GM23338 (cell line): ENCODE measurements around the gene SLC18B1. TPM values are rescaled to one million over a fixed set of nuclear protein-coding genes. Genes with fewer than 3 reads are reported as not detected.

ENCODE experiments used
- CREB1 ChIP-seq: fragments of 250-450 bp; sonication (Bioruptor Pico); IDR thresholded peaks from 2 replicates; pipeline ENCODE4 v1.5.0; 2020; ENCODE audit warnings: low read depth, mild to moderate bottlenecking, moderate library complexity
- EZH2 ChIP-seq: fragments of 200-600 bp; sonication (generic); IDR thresholded peaks from one replicate; pipeline ENCODE4 v1.8.0; 2017; ENCODE audit warnings: antibody characterized with exemption, mild to moderate bottlenecking, low read depth; ENCODE audit not compliant: unreplicated experiment
- EZH2phosphoT487 ChIP-seq: fragments of 200-600 bp; sonication (generic); IDR thresholded peaks from one replicate; pipeline ENCODE4 v1.8.1; 2018; ENCODE audit warnings: antibody characterized with exemption; ENCODE audit not compliant: unreplicated experiment
- JUNB ChIP-seq: IDR thresholded peaks from one replicate; pipeline ENCODE4 v1.6.1; 2016; ENCODE audit warnings: antibody characterized with exemption; ENCODE audit not compliant: unreplicated experiment
- POLR2AphosphoS5 ChIP-seq: IDR thresholded peaks from 2 replicates; pipeline ENCODE4 v1.6.1; 2016; ENCODE audit warnings: antibody characterized with exemption, low read depth
- ZNF114 ChIP-seq: fragments of 250-450 bp; sonication (Bioruptor Pico); IDR thresholded peaks from 2 replicates; pipeline ENCODE4 v1.5.0; 2020; ENCODE audit warnings: mild to moderate bottlenecking, moderate library complexity
- polyA plus RNA-seq: library from polyadenylated mRNA; unstranded; fragments of >200 nt; fragmentation: Nextera tagmentation; extraction: Ambion mirVana; gene quantifications from 2 replicates; pipeline ENCODE4 v1.2.1, GENCODE V29; 2016
- total RNA-seq: library from RNA; depleted of rRNA; stranded (reverse); fragments of >200 nt; shearing (Covaris generic); gene quantifications from 2 replicates; pipeline ENCODE4 v1.2.3, GENCODE V29; 2014
- TF ChIP-seq, protein P1 (sequence below): fragments of 250-450 bp; sonication (Bioruptor Pico); IDR thresholded peaks from 2 replicates; pipeline ENCODE4 v1.5.0; 2020; ENCODE audit warnings: mild to moderate bottlenecking, moderate library complexity
- TF ChIP-seq, protein P2 (sequence below), 2 experiments: fragments of 200-600 bp in 1 of 2; sonication (generic) in 1 of 2; conservative IDR thresholded peaks; 2 replicates each; pipeline versions ENCODE4 v1.5.1 to v1.6.1; 2016 to 2017; ENCODE audit warnings: antibody characterized with exemption in 2 of 2, low read depth in 2 of 2, mild to moderate bottlenecking in 2 of 2, moderate library complexity in 1 of 2
- TF ChIP-seq, protein P3 (sequence below): IDR thresholded peaks from 2 replicates; pipeline ENCODE4 v1.6.1; 2016; ENCODE audit warnings: antibody characterized with exemption

Gene SLC18B1
- total and polyA plus RNA-seq, 2 experiments from 2014 or later = 26.4 to 37.4 TPM

DNA sequence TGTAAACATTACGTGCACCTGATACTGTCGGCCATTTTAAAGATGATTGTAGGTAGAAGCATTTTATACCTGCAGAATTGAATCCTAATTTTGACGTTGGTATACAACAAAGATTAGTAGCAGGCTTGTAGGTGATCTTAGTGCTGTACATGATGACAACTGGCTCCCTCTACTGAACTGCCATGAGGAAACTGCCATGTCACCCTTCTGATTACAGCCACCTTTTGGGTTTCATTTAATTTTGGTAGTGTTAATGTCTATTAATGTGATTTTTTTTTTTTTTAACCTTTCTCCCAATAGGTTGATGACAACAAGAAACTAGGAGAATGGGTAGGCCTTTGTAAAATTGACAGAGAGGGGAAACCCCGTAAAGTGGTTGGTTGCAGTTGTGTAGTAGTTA, 18.2 kb upstream of the SLC18B1 start (continued):
- TF ChIP-seq, protein P1, sequence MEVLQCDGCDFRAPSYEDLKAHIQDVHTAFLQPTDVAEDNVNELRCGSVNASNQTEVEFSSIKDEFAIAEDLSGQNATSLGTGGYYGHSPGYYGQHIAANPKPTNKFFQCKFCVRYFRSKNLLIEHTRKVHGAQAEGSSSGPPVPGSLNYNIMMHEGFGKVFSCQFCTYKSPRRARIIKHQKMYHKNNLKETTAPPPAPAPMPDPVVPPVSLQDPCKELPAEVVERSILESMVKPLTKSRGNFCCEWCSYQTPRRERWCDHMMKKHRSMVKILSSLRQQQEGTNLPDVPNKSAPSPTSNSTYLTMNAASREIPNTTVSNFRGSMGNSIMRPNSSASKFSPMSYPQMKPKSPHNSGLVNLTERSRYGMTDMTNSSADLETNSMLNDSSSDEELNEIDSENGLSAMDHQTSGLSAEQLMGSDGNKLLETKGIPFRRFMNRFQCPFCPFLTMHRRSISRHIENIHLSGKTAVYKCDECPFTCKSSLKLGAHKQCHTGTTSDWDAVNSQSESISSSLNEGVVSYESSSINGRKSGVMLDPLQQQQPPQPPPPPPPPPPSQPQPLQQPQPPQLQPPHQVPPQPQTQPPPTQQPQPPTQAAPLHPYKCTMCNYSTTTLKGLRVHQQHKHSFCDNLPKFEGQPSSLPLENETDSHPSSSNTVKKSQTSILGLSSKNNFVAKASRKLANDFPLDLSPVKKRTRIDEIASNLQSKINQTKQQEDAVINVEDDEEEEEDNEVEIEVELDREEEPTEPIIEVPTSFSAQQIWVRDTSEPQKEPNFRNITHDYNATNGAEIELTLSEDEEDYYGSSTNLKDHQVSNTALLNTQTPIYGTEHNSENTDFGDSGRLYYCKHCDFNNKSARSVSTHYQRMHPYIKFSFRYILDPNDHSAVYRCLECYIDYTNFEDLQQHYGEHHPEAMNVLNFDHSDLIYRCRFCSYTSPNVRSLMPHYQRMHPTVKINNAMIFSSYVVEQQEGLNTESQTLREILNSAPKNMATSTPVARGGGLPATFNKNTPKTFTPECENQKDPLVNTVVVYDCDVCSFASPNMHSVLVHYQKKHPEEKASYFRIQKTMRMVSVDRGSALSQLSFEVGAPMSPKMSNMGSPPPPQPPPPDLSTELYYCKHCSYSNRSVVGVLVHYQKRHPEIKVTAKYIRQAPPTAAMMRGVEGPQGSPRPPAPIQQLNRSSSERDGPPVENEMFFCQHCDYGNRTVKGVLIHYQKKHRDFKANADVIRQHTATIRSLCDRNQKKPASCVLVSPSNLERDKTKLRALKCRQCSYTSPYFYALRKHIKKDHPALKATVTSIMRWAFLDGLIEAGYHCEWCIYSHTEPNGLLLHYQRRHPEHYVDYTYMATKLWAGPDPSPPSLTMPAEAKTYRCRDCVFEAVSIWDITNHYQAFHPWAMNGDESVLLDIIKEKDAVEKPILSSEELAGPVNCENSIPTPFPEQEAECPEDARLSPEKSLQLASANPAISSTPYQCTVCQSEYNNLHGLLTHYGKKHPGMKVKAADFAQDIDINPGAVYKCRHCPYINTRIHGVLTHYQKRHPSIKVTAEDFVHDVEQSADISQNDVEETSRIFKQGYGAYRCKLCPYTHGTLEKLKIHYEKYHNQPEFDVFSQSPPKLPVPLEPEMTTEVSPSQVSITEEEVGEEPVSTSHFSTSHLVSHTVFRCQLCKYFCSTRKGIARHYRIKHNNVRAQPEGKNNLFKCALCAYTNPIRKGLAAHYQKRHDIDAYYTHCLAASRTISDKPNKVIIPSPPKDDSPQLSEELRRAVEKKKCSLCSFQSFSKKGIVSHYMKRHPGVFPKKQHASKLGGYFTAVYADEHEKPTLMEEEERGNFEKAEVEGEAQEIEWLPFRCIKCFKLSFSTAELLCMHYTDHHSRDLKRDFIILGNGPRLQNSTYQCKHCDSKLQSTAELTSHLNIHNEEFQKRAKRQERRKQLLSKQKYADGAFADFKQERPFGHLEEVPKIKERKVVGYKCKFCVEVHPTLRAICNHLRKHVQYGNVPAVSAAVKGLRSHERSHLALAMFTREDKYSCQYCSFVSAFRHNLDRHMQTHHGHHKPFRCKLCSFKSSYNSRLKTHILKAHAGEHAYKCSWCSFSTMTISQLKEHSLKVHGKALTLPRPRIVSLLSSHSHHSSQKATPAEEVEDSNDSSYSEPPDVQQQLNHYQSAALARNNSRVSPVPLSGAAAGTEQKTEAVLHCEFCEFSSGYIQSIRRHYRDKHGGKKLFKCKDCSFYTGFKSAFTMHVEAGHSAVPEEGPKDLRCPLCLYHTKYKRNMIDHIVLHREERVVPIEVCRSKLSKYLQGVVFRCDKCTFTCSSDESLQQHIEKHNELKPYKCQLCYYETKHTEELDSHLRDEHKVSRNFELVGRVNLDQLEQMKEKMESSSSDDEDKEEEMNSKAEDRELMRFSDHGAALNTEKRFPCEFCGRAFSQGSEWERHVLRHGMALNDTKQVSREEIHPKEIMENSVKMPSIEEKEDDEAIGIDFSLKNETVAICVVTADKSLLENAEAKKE (CRISPR knock-in tag) = no peak
- no peak for TF ChIP-seq CREB1
- TF ChIP-seq EZH2 = no peak
- no peak for TF ChIP-seq JUNB
- no peak for TF ChIP-seq ZNF114 (CRISPR knock-in tag)
- TF ChIP-seq, protein P2, sequence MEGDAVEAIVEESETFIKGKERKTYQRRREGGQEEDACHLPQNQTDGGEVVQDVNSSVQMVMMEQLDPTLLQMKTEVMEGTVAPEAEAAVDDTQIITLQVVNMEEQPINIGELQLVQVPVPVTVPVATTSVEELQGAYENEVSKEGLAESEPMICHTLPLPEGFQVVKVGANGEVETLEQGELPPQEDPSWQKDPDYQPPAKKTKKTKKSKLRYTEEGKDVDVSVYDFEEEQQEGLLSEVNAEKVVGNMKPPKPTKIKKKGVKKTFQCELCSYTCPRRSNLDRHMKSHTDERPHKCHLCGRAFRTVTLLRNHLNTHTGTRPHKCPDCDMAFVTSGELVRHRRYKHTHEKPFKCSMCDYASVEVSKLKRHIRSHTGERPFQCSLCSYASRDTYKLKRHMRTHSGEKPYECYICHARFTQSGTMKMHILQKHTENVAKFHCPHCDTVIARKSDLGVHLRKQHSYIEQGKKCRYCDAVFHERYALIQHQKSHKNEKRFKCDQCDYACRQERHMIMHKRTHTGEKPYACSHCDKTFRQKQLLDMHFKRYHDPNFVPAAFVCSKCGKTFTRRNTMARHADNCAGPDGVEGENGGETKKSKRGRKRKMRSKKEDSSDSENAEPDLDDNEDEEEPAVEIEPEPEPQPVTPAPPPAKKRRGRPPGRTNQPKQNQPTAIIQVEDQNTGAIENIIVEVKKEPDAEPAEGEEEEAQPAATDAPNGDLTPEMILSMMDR (conservative IDR thresholded peaks at IDR 0.05; ENCODE audit: low read depth in 2 of 2) = no peak
- no peak for TF ChIP-seq EZH2phosphoT487
- no peak for TF ChIP-seq POLR2AphosphoS5
- TF ChIP-seq, protein P3, sequence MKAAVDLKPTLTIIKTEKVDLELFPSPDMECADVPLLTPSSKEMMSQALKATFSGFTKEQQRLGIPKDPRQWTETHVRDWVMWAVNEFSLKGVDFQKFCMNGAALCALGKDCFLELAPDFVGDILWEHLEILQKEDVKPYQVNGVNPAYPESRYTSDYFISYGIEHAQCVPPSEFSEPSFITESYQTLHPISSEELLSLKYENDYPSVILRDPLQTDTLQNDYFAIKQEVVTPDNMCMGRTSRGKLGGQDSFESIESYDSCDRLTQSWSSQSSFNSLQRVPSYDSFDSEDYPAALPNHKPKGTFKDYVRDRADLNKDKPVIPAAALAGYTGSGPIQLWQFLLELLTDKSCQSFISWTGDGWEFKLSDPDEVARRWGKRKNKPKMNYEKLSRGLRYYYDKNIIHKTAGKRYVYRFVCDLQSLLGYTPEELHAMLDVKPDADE = no peak
